ENCODE results near the gene DOCK4. TPM values are rescaled to one million over a fixed set of nuclear protein-coding genes. Genes with fewer than 3 reads are reported as not detected.
"Not testable (repeated sequence)": the region's sequence is repeated elsewhere in the genome, so short reads cannot be mapped to it uniquely, and the experiment has no call there.

DOCK4 gene
- total RNA-seq, 4 donors from 2014 or later = 8.2 to 9.0 (median 8.6) TPM

- 76 to 83% methylated on average over 5 of the region's 5 CpGs for WGBS, 2 donors
- intact Hi-C loops (cut with DNase I; ENCODE audit: low total_unique reads) = no loop called here
- no peak overlapping the region for H3K4me3 ChIP-seq (ENCODE audit: low read depth, poor library complexity, severe bottlenecking)
- TF ChIP-seq POLR2A (IDR thresholded peaks at IDR 0.05) (no peak), CTCF (IDR thresholded peaks at IDR 0.05) (no peak)
- no peak for DNase-seq (ENCODE audit: low spot score in 2 of 2)
These were observed 286.5 kb downstream of the DOCK4 start for GRCh38 chr7:111919631-111920179.

GRCh38 chr7:111919164-111919563 is 287.0 kb downstream of the DOCK4 start:
- intact Hi-C loops (cut with DNase I; ENCODE audit: low total_unique reads) = no loop called here
- DNase-seq (ENCODE audit: low spot score in 2 of 2) = no peak
- no peak for TF ChIP-seq CTCF (IDR thresholded peaks at IDR 0.05)
- TF ChIP-seq POLR2A (IDR thresholded peaks at IDR 0.05) = no peak

GRCh38 chr7:111918461-111918860 is 287.7 kb downstream of the DOCK4 start:
- no peak for TF ChIP-seq POLR2A (IDR thresholded peaks at IDR 0.05)
- TF ChIP-seq CTCF (IDR thresholded peaks at IDR 0.05) = no peak
- DNase-seq (ENCODE audit: low spot score in 2 of 2) = no peak
- H3K4me3 ChIP-seq (ENCODE audit: low read depth, poor library complexity, severe bottlenecking) = no peak overlapping the region
- intact Hi-C loops (cut with DNase I; ENCODE audit: low total_unique reads) = no loop called here
- 82 to 95% methylated on average over 4 of the region's 4 CpGs for WGBS, 2 donors

More at GRCh38 chr7:111919164-111919563, 287.0 kb downstream of the DOCK4 start:
- no peak overlapping the region for H3K4me3 ChIP-seq (ENCODE audit: low read depth, poor library complexity, severe bottlenecking)
- 86 to 95% methylated on average over 2 of the region's 2 CpGs for WGBS, 2 donors

- WGBS, 2 donors = 94 to 96% methylated on average over 11 of the region's 11 CpGs
- H3K4me3 ChIP-seq (ENCODE audit: low read depth, poor library complexity, severe bottlenecking); intact Hi-C loops (cut with DNase I; ENCODE audit: low total_unique reads); DNase-seq (ENCODE audit: low spot score in 2 of 2): not testable (repeated sequence)
These were observed 288.8 kb downstream of the DOCK4 start for GRCh38 chr7:111917404-111917803.

- TF ChIP-seq POLR2A (IDR thresholded peaks at IDR 0.05) (no peak), CTCF (IDR thresholded peaks at IDR 0.05) (no peak)
- intact Hi-C loops (cut with DNase I; ENCODE audit: low total_unique reads) = no loop called here
- H3K4me3 ChIP-seq (ENCODE audit: low read depth, poor library complexity, severe bottlenecking) = no peak overlapping the region
- WGBS, 2 donors = 85% methylated on average over 3 of the region's 3 CpGs
- DNase-seq (ENCODE audit: low spot score in 2 of 2) = no peak
These were observed 291.9 kb downstream of the DOCK4 start for GRCh38 chr7:111914291-111914690.

GRCh38 chr7:111911166-111911961 is 294.8 kb downstream of the DOCK4 start:
- no peak for DNase-seq (ENCODE audit: low spot score in 2 of 2)
- 53 to 60% methylated on average over 5 of the region's 5 CpGs for WGBS, 2 donors
- TF ChIP-seq CTCF (IDR thresholded peaks at IDR 0.05) = no peak
- no peak for TF ChIP-seq POLR2A (IDR thresholded peaks at IDR 0.05)
- intact Hi-C loops (cut with DNase I; ENCODE audit: low total_unique reads) = no loop called here
- no peak overlapping the region for H3K4me3 ChIP-seq (ENCODE audit: low read depth, poor library complexity, severe bottlenecking)
